ENCODE results near the gene ASIP.
"Not testable (repeated sequence)": the region's sequence is repeated elsewhere in the genome, so short reads cannot be mapped to it uniquely, and the experiment has no call there.

Gene ASIP

GRCh38 chr20:34240693-34241615 is at the start of gene ASIP:
Gene ASIP (plus strand): TSS chr20:34241423. CDS start chr20:34260375, 18,952 bp downstream.
- in situ Hi-C loops (cut with HindIII; ENCODE audit: low pct_unique_long_range_greater_than_20kb, low sequenced_read_pairs), result no loop called here
- no peak for DNase-seq (ENCODE audit: low read depth in 1 of 2, low spot score in 1 of 2)
- TF ChIP-seq JUND (IDR thresholded peaks at IDR 0.05; ENCODE audit: low read depth), result no peak

- TF ChIP-seq JUND (IDR thresholded peaks at IDR 0.05; ENCODE audit: low read depth), result no peak
- no peak for DNase-seq (ENCODE audit: low read depth in 1 of 2, low spot score in 1 of 2)
- in situ Hi-C loops (cut with HindIII; ENCODE audit: low pct_unique_long_range_greater_than_20kb, low sequenced_read_pairs), result no loop called here
Measured at GRCh38 chr20:34193051-34193450, 48.2 kb upstream of the ASIP start.

- in situ Hi-C loops (cut with HindIII; ENCODE audit: low pct_unique_long_range_greater_than_20kb, low sequenced_read_pairs), result no loop called here
- DNase-seq (ENCODE audit: low read depth in 1 of 2, low spot score in 1 of 2), result no peak
- TF ChIP-seq JUND (IDR thresholded peaks at IDR 0.05; ENCODE audit: low read depth), result no peak
Measured at GRCh38 chr20:34199183-34199582, 42.0 kb upstream of the ASIP start.

GRCh38 chr20:34200023-34200422 is 41.2 kb upstream of the ASIP start:
- in situ Hi-C loops (cut with HindIII; ENCODE audit: low pct_unique_long_range_greater_than_20kb, low sequenced_read_pairs), result no loop called here
- no peak for TF ChIP-seq JUND (IDR thresholded peaks at IDR 0.05; ENCODE audit: low read depth)
- DNase-seq (ENCODE audit: low read depth in 1 of 2, low spot score in 1 of 2), result no peak

- in situ Hi-C loops (cut with HindIII; ENCODE audit: low pct_unique_long_range_greater_than_20kb, low sequenced_read_pairs), result no loop called here
- TF ChIP-seq JUND (IDR thresholded peaks at IDR 0.05; ENCODE audit: low read depth), result no peak
- DNase-seq (ENCODE audit: low read depth in 1 of 2, low spot score in 1 of 2), result no peak
Measured at GRCh38 chr20:34201531-34201930, 39.7 kb upstream of the ASIP start.

GRCh38 chr20:34205172-34205880 is 35.9 kb upstream of the ASIP start:
- in situ Hi-C loops (cut with HindIII; ENCODE audit: low pct_unique_long_range_greater_than_20kb, low sequenced_read_pairs); DNase-seq (ENCODE audit: low read depth in 1 of 2, low spot score in 1 of 2): not testable (repeated sequence)

- TF ChIP-seq JUND (IDR thresholded peaks at IDR 0.05; ENCODE audit: low read depth), result no peak
- in situ Hi-C loops (cut with HindIII; ENCODE audit: low pct_unique_long_range_greater_than_20kb, low sequenced_read_pairs), result no loop called here
Measured at GRCh38 chr20:34209111-34209510, 32.1 kb upstream of the ASIP start.

GRCh38 chr20:34210271-34210670 is 31.0 kb upstream of the ASIP start:
- TF ChIP-seq JUND (IDR thresholded peaks at IDR 0.05; ENCODE audit: low read depth), result no peak
- in situ Hi-C loops (cut with HindIII; ENCODE audit: low pct_unique_long_range_greater_than_20kb, low sequenced_read_pairs), result no loop called here
- DNase-seq (ENCODE audit: low read depth in 1 of 2, low spot score in 1 of 2), result no peak

More at GRCh38 chr20:34209111-34209510, 32.1 kb upstream of the ASIP start:
- no peak for DNase-seq (ENCODE audit: low read depth in 1 of 2, low spot score in 1 of 2)

GRCh38 chr20:34211591-34211990 is 29.6 kb upstream of the ASIP start:
- in situ Hi-C loops (cut with HindIII; ENCODE audit: low pct_unique_long_range_greater_than_20kb, low sequenced_read_pairs), result no loop called here
- no peak for DNase-seq (ENCODE audit: low read depth in 1 of 2, low spot score in 1 of 2)
- TF ChIP-seq JUND (IDR thresholded peaks at IDR 0.05; ENCODE audit: low read depth), result no peak

GRCh38 chr20:34213213-34213612 is 28.0 kb upstream of the ASIP start:
- in situ Hi-C loops (cut with HindIII; ENCODE audit: low pct_unique_long_range_greater_than_20kb, low sequenced_read_pairs), result no loop called here
- TF ChIP-seq JUND (IDR thresholded peaks at IDR 0.05; ENCODE audit: low read depth), result no peak
- DNase-seq (ENCODE audit: low read depth in 1 of 2, low spot score in 1 of 2), result no peak

- peak; percentile 75 to 93 for DNase-seq (ENCODE audit: low read depth in 1 of 2, low spot score in 1 of 2)
- in situ Hi-C loops (cut with HindIII; ENCODE audit: low pct_unique_long_range_greater_than_20kb, low sequenced_read_pairs), result no loop called here
- no peak for TF ChIP-seq JUND (IDR thresholded peaks at IDR 0.05; ENCODE audit: low read depth)
Measured at GRCh38 chr20:34215711-34216381, 25.4 kb upstream of the ASIP start.

- no peak for TF ChIP-seq JUND (IDR thresholded peaks at IDR 0.05; ENCODE audit: low read depth)
- in situ Hi-C loops (cut with HindIII; ENCODE audit: low pct_unique_long_range_greater_than_20kb, low sequenced_read_pairs), result no loop called here
- DNase-seq (ENCODE audit: low read depth in 1 of 2, low spot score in 1 of 2), result no peak
Measured at GRCh38 chr20:34216382-34216742, 24.9 kb upstream of the ASIP start.

- DNase-seq (ENCODE audit: low read depth in 1 of 2, low spot score in 1 of 2), result no peak
- in situ Hi-C loops (cut with HindIII; ENCODE audit: low pct_unique_long_range_greater_than_20kb, low sequenced_read_pairs), result no loop called here
- no peak for TF ChIP-seq JUND (IDR thresholded peaks at IDR 0.05; ENCODE audit: low read depth)
Measured at GRCh38 chr20:34220561-34220960, 20.7 kb upstream of the ASIP start.

Data from T47D (cell line).